Stimulated activated naive B cell treated with anti-CD40 and anti-IgM and Interleukin-4, amounts not matched to agents 10 μg/mL and 1 μg/mL and 100 μg/mL, for 72 hours (primary cell): ENCODE results near the gene PBRM1.
"Not testable (repeated sequence)": the region's sequence is repeated elsewhere in the genome, so short reads cannot be mapped to it uniquely, and the experiment has no call there.

Experiments used
- ATAC-seq, 2 donors: fragments of 150-1000 bp; cut with Tn5 transposase; replicated peaks; 2 replicates each; pipeline ENCODE4 v1.10.0; 2021; ENCODE audit warnings: moderate library complexity in 1 of 2
- DNase-seq: peaks from one replicate; pipeline ENCODE4 v3.0.0; 2021
- H3K27ac Mint-ChIP-seq: one replicate; pipeline ENCODE4 v1.8.0; 2022; ENCODE audit warnings: mild to moderate bottlenecking, mixed read lengths
- H3K27me3 Mint-ChIP-seq, 2 donors: one replicate each; pipeline ENCODE4 v1.8.0; 2022; ENCODE audit warnings: mixed read lengths in 2 of 2
- H3K36me3 Mint-ChIP-seq, 2 donors: one replicate each; pipeline ENCODE4 v1.8.0; 2022; ENCODE audit warnings: mixed read lengths in 2 of 2, mild to moderate bottlenecking in 1 of 2
- H3K4me1 Mint-ChIP-seq, 2 donors: one replicate each; pipeline ENCODE4 v1.8.0; 2022; ENCODE audit warnings: mixed read lengths in 2 of 2, mild to moderate bottlenecking in 1 of 2
- H3K4me3 Mint-ChIP-seq, 2 donors: one replicate each; pipeline ENCODE4 v1.8.0; 2022; ENCODE audit warnings: mild to moderate bottlenecking in 2 of 2, mixed read lengths in 2 of 2, moderate library complexity in 1 of 2
- H3K9me3 Mint-ChIP-seq, 2 donors: one replicate each; pipeline ENCODE4 v1.8.0; 2022; ENCODE audit warnings: mixed read lengths in 2 of 2, mild to moderate bottlenecking in 1 of 2

The PBRM1 gene

DNA sequence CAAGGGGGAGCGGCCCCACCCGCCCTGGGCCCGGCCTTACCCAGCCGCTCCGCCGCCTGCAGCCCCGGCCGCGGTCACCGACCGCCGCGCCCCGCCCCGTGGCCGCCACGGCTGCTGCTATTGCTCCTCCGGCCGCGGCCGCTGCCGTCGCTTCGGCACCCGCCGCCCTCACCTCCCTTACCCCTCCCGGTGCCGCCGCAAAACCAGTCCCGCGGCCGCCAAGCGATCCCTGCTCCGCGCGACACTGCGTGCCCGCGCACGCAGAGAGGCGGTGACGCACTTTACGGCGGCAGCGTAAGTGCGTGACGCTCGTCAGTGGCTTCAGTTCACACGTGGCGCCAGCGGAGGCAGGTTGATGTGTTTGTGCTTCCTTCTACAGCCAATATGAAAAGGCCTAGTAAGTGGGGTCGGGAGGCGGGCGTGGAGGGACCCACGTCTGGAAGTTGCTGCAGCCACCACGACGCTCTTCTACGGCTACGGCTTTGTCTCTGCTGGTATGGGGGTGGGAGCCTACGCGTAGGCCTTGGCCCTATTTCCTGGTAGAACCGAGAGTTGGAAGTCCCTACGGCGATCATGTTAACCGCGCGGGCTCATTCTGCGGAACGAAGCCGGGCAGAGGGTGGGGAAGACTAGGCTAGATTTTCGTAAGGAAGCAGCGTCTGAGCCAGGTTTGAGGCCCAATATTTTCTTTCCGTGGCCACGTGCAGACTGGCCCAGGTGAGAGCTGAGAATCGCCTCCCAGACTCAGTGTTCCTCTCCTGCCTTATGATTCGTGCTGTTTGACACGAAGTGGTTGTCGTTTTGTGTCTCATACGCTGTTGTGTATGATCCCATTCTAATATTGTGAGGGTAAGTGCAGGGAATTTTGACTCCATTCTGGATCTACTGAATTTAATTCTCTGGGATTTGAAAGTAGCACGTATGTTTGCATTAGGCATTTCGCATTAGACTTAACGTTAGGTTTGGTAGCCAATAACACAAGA is at the start of gene PBRM1, which contains the start of gene GNL3:
Gene PBRM1, minus strand, starts transcription at position 205 of the 983 bp plus-strand sequence.
Gene GNL3, plus strand, starts transcription at position 324 of the 983 bp plus-strand sequence. Its CDS starts 61 bp downstream, at position 385.
- Mint-ChIP-seq H3K4me1 (peaks cover 15 to 54% of the 10 kb centered on the region in 2 donors), H3K36me3 (peaks cover 12 to 41% of the 10 kb centered on the region in 2 donors), H3K9me3 (no peaks in the 10 kb centered on the region), H3K27me3 (no peaks in the 10 kb centered on the region), H3K27ac (peak within 1 kb of the TSS; percentile 98), H3K4me3 (peak within 1 kb of the TSS; percentile 85 to 98)
- DNase-seq (peak; percentile 93), ATAC-seq (peak; percentile 76 to 81)

GRCh38 chr3:52733256-52733891 is 47.7 kb upstream of the PBRM1 start:
- Mint-ChIP-seq H3K4me1 (peaks cover 9 to 11% of the 10 kb centered on the region in 2 donors), H3K27ac (no peak overlapping the region), H3K36me3 (peaks cover 61 to 77% of the 10 kb centered on the region in 2 donors), H3K9me3 (peaks cover 13 to 16% of the 10 kb centered on the region in 2 donors), H3K27me3 (no peaks in the 10 kb centered on the region), H3K4me3 (no peak overlapping the region)
- no peak for ATAC-seq
- DNase-seq, result no peak

DNA sequence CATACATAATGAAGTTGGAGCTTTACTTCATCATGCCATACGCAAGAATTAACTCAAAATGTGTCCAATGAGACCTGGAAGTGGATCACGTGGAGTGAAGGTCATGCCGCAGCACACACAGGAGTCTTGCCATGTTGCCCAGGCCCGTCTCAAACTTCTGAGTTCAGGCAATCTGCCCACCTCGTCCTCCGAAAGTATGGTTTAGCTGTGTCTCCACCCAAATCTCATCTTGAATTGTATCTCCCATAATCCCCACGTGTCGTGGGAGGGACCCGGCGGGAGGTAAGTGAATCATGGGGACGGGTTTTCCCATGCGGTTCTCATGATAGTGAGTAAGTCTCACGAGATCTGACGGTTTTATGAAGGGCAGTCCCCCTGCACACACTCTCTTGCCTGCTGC is 45.9 kb upstream of the PBRM1 start:
- Mint-ChIP-seq H3K27me3 (no peaks in the 10 kb centered on the region), H3K27ac (no peak overlapping the region), H3K9me3 (peaks cover 13 to 17% of the 10 kb centered on the region in 2 donors), H3K4me1 (peaks cover 8 to 11% of the 10 kb centered on the region in 2 donors), H3K4me3 (no peak overlapping the region), H3K36me3 (peaks cover 62 to 81% of the 10 kb centered on the region in 2 donors)
- no peak for DNase-seq
- no peak for ATAC-seq

DNA sequence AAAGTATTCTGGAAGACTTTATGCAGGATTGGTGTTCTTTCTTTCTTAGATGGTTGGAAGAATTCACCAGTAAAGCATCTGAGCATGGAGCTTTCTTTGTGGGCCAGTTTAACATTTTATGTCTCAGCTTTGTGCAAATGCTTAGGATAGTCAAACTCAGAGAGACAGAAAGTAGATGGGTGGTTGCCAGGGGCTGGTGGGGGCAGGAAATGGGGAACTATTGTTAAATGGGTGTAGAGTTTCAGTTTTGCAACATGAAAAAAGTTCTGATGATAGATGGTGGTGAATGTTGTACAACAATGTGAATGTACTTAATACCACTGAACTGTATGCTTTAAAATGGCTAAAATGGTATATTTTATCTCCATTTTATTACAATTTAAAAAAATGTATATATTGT is 45.0 kb upstream of the PBRM1 start:
- no peak overlapping the region for H3K4me3 Mint-ChIP-seq
- ATAC-seq (no peak), DNase-seq (no peak)
- H3K9me3 Mint-ChIP-seq, result peaks cover 13 to 17% of the 10 kb centered on the region in 2 donors
- H3K27ac Mint-ChIP-seq, result no peak overlapping the region
- no peaks in the 10 kb centered on the region for H3K27me3 Mint-ChIP-seq
- peaks cover 8 to 11% of the 10 kb centered on the region in 2 donors for H3K4me1 Mint-ChIP-seq
- peaks cover 66 to 81% of the 10 kb centered on the region in 2 donors for H3K36me3 Mint-ChIP-seq

DNA sequence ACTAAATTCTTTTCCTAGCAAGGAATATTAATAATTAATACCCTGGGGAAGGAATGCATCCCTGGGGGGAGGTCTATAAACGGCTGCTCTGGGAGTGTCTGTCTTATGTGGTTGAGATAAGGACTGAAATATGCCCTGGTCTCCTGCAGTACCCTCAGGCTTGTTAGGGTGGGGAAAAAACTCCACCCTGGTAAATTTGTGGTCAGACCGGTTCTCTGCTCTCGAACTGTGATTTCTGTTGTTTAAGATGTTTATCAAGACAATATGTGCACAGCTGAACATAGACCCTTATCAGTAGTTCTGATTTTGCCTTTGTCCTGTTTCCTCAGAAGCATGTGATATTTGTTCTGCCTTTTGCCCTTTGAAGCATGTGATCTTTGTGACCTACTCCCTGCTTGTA is 43.0 kb upstream of the PBRM1 start:
- H3K4me1 Mint-ChIP-seq, result peaks cover 8 to 11% of the 10 kb centered on the region in 2 donors
- H3K9me3 Mint-ChIP-seq, result peaks cover 13 to 17% of the 10 kb centered on the region in 2 donors
- H3K27me3 Mint-ChIP-seq, ATAC-seq, H3K27ac Mint-ChIP-seq, DNase-seq, H3K4me3 Mint-ChIP-seq: not testable (repeated sequence)
- peaks cover 60 to 71% of the 10 kb centered on the region in 2 donors for H3K36me3 Mint-ChIP-seq

GRCh38 chr3:52724511-52724910 is 38.8 kb upstream of the PBRM1 start:
- no peak for DNase-seq
- Mint-ChIP-seq H3K36me3 (peaks cover 37 to 48% of the 10 kb centered on the region in 2 donors), H3K4me3 (no peak overlapping the region), H3K27me3 (no peaks in the 10 kb centered on the region), H3K4me1 (peaks cover 12 to 26% of the 10 kb centered on the region in 2 donors), H3K9me3 (peaks cover 4 to 7% of the 10 kb centered on the region in 2 donors), H3K27ac (no peak overlapping the region)
- no peak for ATAC-seq

GRCh38 chr3:52723935-52724334 is 38.2 kb upstream of the PBRM1 start:
- DNase-seq (no peak), ATAC-seq (no peak)
- Mint-ChIP-seq H3K27me3 (no peaks in the 10 kb centered on the region), H3K9me3 (peaks cover 4% of the 10 kb centered on the region in 2 donors), H3K4me1 (peaks cover 12 to 26% of the 10 kb centered on the region in 2 donors), H3K36me3 (peaks cover 36 to 48% of the 10 kb centered on the region in 2 donors), H3K4me3 (no peak overlapping the region), H3K27ac (no peak overlapping the region)

DNA sequence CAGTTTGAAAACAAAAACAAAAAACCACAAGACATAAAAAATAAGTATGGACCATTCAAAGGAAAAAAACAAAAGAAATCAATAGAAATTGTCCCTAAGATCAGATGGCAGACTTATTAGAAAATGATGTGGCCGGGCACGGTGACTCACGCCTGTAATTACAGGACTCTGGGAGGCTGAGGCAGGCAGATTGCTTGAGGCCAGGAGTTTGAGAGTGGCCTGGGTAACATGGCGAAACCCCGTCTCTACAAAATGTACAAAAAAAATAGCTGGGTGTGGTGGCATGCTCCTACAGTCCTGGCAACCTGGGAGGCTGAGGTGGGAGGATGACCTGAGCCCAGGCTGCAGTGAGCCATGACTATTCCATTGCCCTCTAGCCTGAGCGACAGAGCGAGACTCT is 36.8 kb upstream of the PBRM1 start:
- Mint-ChIP-seq H3K36me3 (peaks cover 34 to 42% of the 10 kb centered on the region in 2 donors), H3K27ac (no peak overlapping the region), H3K4me1 (peaks cover 12 to 26% of the 10 kb centered on the region in 2 donors), H3K4me3 (no peak overlapping the region), H3K27me3 (no peaks in the 10 kb centered on the region), H3K9me3 (peaks cover 2 to 4% of the 10 kb centered on the region in 2 donors)
- ATAC-seq (no peak), DNase-seq (no peak)

GRCh38 chr3:52721730-52722008 is 36.0 kb upstream of the PBRM1 start:
- Mint-ChIP-seq H3K27ac (peak overlapping the region; percentile 2), H3K4me3 (no peak overlapping the region), H3K4me1 (peaks cover 12 to 26% of the 10 kb centered on the region in 2 donors), H3K36me3 (peaks cover 30 to 42% of the 10 kb centered on the region in 2 donors), H3K9me3 (peaks cover 2 to 4% of the 10 kb centered on the region in 2 donors), H3K27me3 (no peaks in the 10 kb centered on the region)
- ATAC-seq (peak; percentile 46 to 83), DNase-seq (no peak)

DNA sequence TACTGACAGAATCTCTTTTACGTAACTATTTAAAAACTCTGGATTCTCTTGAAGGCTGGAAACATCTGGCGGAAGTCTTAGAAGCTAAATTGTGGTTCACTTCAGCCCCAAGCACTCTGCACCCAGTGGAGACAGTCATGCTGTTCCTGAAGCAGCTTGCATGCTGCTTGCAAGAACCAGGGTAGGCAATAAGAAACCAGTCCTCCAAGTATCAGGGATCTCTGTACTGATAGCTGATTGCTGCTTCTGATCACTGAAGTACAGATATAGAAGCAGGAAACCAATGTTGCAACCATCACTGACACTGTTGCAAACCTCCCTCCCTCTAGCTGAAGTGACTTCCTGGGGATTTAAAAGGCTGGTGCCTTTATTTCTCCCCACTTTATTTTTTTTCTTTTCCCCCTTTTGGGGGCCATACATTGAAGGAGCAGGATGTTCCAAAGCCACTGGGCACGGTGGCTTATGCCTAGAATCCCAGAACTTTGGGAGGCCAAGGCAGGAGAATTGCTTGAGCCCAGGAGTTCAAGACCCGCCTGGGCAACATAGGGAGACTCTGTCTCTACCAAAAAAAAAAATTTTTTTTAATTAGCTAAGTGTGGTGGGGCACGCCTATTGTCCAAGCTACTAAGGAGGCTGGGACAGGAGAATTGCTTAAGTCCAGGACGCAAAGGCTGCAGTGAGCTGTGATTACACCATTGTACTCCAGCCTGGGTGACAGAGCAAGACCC is 35.5 kb upstream of the PBRM1 start:
- peaks cover 2 to 4% of the 10 kb centered on the region in 2 donors for H3K9me3 Mint-ChIP-seq
- no peak for DNase-seq
- H3K27ac Mint-ChIP-seq, result peak overlapping the region; percentile 3
- H3K4me3 Mint-ChIP-seq, result no peak overlapping the region
- peaks cover 31 to 46% of the 10 kb centered on the region in 2 donors for H3K36me3 Mint-ChIP-seq
- ATAC-seq, result peak; percentile 48 to 75
- no peaks in the 10 kb centered on the region for H3K27me3 Mint-ChIP-seq
- peaks cover 12 to 26% of the 10 kb centered on the region in 2 donors for H3K4me1 Mint-ChIP-seq

DNA sequence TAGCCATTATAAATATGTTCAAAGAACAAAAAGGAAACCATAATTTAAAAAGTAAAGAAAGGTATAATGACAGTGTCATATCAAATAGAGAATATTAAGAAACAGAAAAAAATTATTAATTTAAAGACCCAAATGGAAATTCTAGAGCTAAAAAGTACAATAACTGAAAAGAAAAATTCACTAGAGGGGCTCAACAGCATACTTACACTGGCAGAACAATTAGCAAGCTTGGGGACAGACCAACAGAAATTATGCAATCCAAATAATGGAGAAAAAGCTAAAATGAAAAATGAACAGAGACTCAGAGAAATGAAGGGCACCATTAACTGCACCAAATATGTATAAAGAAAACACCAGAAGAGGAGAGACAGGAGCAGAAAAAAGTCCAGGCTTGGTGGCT is 33.9 kb upstream of the PBRM1 start:
- DNase-seq (no peak), ATAC-seq (no peak)
- Mint-ChIP-seq H3K4me1 (peaks cover 12 to 26% of the 10 kb centered on the region in 2 donors), H3K4me3 (no peak overlapping the region), H3K27ac (no peak overlapping the region), H3K9me3 (peaks cover 2 to 4% of the 10 kb centered on the region in 2 donors), H3K36me3 (peaks cover 29 to 45% of the 10 kb centered on the region in 2 donors), H3K27me3 (no peaks in the 10 kb centered on the region)

DNA sequence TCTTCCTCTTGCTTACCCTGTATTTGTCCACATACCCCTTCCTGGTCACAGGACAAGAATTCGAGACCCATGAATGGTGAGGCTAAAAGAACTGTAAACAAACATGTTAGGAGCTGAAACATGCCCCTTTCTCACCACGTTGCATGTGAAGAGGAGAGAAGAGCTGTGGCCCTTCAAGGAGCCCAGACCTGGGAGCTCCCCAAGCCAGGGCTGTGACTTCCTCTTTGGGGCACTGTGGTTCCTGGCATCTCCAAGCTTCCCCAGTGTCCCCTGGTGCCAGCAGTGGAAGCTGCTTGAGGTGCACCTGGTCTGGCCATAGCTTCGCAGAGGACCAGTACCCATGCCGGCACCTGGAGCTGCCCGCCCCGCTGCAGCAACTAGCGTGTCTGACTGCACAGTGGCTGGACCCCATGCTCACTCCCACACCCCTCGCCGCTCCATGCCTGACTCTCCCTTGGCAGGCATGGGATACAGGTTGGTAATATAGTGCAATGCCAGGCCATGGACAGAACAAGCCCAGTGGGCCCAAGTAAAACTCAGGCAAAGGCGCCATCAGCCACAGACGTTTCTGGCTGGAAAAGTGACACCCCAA is 30.1 kb upstream of the PBRM1 start:
- H3K27ac Mint-ChIP-seq, result no peak overlapping the region

GRCh38 chr3:52714335-52715302 is 28.9 kb upstream of the PBRM1 start:
- peaks cover 24 to 48% of the 10 kb centered on the region in 2 donors for H3K36me3 Mint-ChIP-seq
- peaks cover 8 to 10% of the 10 kb centered on the region in 2 donors for H3K4me1 Mint-ChIP-seq
- H3K4me3 Mint-ChIP-seq, result no peak overlapping the region
- no peaks in the 10 kb centered on the region for H3K27me3 Mint-ChIP-seq
- peaks cover under 1 to 1% of the 10 kb centered on the region in 2 donors for H3K9me3 Mint-ChIP-seq
- H3K27ac Mint-ChIP-seq, result no peak overlapping the region
- no peak for DNase-seq
- ATAC-seq, result no peak

More for the DNA sequence above, 30.1 kb upstream of the PBRM1 start:
- peaks cover 2 to 4% of the 10 kb centered on the region in 2 donors for H3K9me3 Mint-ChIP-seq
- H3K4me1 Mint-ChIP-seq, result peaks cover 6 to 8% of the 10 kb centered on the region in 2 donors
- ATAC-seq, result no peak
- H3K27me3 Mint-ChIP-seq, result no peaks in the 10 kb centered on the region
- H3K36me3 Mint-ChIP-seq, result peaks cover 22 to 48% of the 10 kb centered on the region in 2 donors
- DNase-seq, result no peak
- no peak overlapping the region for H3K4me3 Mint-ChIP-seq
